Liver (tissue), 3 donors: ENCODE data around the gene KCNK13.

ENCODE experiments used
- FOXA1 ChIP-seq: IDR thresholded peaks from 2 replicates; pipeline ENCODE4 v1.6.1; 2016; ENCODE audit warnings: antibody characterized with exemption
- GABPA ChIP-seq, 2 donors: IDR thresholded peaks in 1 of 2; conservative IDR thresholded peaks in 1 of 2; 2 replicates each; pipeline ENCODE4 v1.6.1; 2016; ENCODE audit warnings: antibody characterized with exemption in 2 of 2, mild to moderate bottlenecking in 1 of 2, moderate library complexity in 1 of 2
- HNF4A ChIP-seq, 2 donors: conservative IDR thresholded peaks; 2 replicates each; pipeline ENCODE4 v1.6.1; 2016; ENCODE audit warnings: antibody characterized with exemption in 2 of 2, mild to moderate bottlenecking in 2 of 2
- JUND ChIP-seq, 2 donors: IDR thresholded peaks; 2 replicates each; pipeline ENCODE4 v1.6.1; 2016; ENCODE audit warnings: antibody characterized with exemption in 2 of 2
- NR2F2 ChIP-seq: IDR thresholded peaks from 2 replicates; pipeline ENCODE4 v1.6.1; 2016; ENCODE audit warnings: antibody characterized with exemption
- RAD21 ChIP-seq, 2 donors: IDR thresholded peaks; 2 replicates each; pipeline ENCODE4 v1.6.1; 2016; ENCODE audit warnings: antibody characterized with exemption in 2 of 2, mild to moderate bottlenecking in 2 of 2
- TAF1 ChIP-seq: conservative IDR thresholded peaks from 2 replicates; pipeline ENCODE4 v1.6.1; 2016; ENCODE audit warnings: antibody characterized with exemption, mild to moderate bottlenecking
- YY1 ChIP-seq: IDR thresholded peaks from 2 replicates; pipeline ENCODE4 v1.6.1; 2016; ENCODE audit warnings: antibody characterized with exemption, mild to moderate bottlenecking
- TF ChIP-seq, protein P1 (sequence below): fragments of 150-350 bp; IDR thresholded peaks from 2 replicates; pipeline ENCODE4 v1.5.1; 2017; ENCODE audit warnings: improper control_type of control experiment, low read depth, low read length; ENCODE audit not compliant: missing input control
- TF ChIP-seq, protein P2 (sequence below): IDR thresholded peaks from 2 replicates; pipeline ENCODE4 v1.6.1; 2016; ENCODE audit warnings: antibody characterized with exemption
- TF ChIP-seq, protein P3 (sequence below): IDR thresholded peaks from 2 replicates; pipeline ENCODE4 v1.6.1; 2016; ENCODE audit warnings: antibody characterized with exemption, mild to moderate bottlenecking
- TF ChIP-seq, protein P4 (sequence below): IDR thresholded peaks from 2 replicates; pipeline ENCODE4 v1.6.1; 2016; ENCODE audit warnings: antibody characterized with exemption
- TF ChIP-seq, protein P5 (sequence below): IDR thresholded peaks from 2 replicates; pipeline ENCODE4 v1.6.1; 2016; ENCODE audit warnings: antibody characterized with exemption
- donor health status: healthy.
- donor health status: healthy.

DNA sequence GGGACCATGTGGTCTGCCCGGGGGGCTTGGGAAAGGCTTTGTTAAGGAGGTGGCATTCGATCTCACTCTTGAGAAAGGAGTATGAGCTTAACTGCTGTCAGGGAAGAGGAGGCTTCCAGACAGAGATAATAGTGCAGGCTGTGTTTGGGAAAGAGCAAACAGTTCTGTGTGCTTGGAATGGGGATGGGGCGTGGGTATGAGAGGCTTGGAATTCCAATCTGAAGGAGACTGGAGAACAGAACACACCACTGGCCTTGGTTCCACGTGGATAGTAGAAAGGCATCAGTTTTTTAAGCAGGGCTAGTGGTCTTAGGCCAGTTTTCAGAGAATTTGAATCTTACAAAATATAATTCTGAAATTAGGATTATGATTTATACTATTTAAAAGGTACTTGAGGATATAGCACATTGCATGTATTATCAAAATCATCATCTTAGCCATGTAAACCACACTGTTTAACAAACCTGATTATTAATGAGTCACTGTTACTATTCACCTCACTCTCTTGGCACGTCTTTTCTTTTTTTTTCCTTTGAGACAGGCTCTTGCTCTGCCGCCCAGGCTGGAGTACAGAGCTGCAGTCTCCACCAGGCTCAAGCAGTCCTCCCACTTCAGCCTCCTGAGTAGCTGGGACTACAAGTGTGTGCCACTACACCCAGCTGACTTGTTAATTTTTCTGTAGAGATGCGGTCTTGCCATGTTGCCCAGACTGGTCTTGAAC lies 38.5 kb upstream of the KCNK13 start:
- TF ChIP-seq, protein P1, sequence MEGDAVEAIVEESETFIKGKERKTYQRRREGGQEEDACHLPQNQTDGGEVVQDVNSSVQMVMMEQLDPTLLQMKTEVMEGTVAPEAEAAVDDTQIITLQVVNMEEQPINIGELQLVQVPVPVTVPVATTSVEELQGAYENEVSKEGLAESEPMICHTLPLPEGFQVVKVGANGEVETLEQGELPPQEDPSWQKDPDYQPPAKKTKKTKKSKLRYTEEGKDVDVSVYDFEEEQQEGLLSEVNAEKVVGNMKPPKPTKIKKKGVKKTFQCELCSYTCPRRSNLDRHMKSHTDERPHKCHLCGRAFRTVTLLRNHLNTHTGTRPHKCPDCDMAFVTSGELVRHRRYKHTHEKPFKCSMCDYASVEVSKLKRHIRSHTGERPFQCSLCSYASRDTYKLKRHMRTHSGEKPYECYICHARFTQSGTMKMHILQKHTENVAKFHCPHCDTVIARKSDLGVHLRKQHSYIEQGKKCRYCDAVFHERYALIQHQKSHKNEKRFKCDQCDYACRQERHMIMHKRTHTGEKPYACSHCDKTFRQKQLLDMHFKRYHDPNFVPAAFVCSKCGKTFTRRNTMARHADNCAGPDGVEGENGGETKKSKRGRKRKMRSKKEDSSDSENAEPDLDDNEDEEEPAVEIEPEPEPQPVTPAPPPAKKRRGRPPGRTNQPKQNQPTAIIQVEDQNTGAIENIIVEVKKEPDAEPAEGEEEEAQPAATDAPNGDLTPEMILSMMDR: no peak
- TF ChIP-seq YY1 (no peak), TAF1 (no peak), NR2F2 (no peak), GABPA (IDR thresholded peaks at IDR 0.05 in 1 of 2, conservative IDR thresholded peaks at IDR 0.05 in 1 of 2) (no peak), JUND (IDR thresholded peaks at IDR 0.05) (no peak), HNF4A (conservative IDR thresholded peaks at IDR 0.05) (no peak), RAD21 (IDR thresholded peaks at IDR 0.05) (no peak), FOXA1 (no peak)
- TF ChIP-seq, protein P2, sequence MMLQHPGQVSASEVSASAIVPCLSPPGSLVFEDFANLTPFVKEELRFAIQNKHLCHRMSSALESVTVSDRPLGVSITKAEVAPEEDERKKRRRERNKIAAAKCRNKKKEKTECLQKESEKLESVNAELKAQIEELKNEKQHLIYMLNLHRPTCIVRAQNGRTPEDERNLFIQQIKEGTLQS: no peak
- TF ChIP-seq, protein P3, sequence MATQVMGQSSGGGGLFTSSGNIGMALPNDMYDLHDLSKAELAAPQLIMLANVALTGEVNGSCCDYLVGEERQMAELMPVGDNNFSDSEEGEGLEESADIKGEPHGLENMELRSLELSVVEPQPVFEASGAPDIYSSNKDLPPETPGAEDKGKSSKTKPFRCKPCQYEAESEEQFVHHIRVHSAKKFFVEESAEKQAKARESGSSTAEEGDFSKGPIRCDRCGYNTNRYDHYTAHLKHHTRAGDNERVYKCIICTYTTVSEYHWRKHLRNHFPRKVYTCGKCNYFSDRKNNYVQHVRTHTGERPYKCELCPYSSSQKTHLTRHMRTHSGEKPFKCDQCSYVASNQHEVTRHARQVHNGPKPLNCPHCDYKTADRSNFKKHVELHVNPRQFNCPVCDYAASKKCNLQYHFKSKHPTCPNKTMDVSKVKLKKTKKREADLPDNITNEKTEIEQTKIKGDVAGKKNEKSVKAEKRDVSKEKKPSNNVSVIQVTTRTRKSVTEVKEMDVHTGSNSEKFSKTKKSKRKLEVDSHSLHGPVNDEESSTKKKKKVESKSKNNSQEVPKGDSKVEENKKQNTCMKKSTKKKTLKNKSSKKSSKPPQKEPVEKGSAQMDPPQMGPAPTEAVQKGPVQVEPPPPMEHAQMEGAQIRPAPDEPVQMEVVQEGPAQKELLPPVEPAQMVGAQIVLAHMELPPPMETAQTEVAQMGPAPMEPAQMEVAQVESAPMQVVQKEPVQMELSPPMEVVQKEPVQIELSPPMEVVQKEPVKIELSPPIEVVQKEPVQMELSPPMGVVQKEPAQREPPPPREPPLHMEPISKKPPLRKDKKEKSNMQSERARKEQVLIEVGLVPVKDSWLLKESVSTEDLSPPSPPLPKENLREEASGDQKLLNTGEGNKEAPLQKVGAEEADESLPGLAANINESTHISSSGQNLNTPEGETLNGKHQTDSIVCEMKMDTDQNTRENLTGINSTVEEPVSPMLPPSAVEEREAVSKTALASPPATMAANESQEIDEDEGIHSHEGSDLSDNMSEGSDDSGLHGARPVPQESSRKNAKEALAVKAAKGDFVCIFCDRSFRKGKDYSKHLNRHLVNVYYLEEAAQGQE: no peak
- TF ChIP-seq, protein P4, sequence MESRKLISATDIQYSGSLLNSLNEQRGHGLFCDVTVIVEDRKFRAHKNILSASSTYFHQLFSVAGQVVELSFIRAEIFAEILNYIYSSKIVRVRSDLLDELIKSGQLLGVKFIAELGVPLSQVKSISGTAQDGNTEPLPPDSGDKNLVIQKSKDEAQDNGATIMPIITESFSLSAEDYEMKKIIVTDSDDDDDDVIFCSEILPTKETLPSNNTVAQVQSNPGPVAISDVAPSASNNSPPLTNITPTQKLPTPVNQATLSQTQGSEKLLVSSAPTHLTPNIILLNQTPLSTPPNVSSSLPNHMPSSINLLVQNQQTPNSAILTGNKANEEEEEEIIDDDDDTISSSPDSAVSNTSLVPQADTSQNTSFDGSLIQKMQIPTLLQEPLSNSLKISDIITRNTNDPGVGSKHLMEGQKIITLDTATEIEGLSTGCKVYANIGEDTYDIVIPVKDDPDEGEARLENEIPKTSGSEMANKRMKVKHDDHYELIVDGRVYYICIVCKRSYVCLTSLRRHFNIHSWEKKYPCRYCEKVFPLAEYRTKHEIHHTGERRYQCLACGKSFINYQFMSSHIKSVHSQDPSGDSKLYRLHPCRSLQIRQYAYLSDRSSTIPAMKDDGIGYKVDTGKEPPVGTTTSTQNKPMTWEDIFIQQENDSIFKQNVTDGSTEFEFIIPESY: no peak
- TF ChIP-seq, protein P5, sequence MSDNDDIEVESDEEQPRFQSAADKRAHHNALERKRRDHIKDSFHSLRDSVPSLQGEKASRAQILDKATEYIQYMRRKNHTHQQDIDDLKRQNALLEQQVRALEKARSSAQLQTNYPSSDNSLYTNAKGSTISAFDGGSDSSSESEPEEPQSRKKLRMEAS: no peak
